NCI-H82 treated with DMSO at 0.1 percent for 48 hours (cell line): ENCODE measurements around the gene GFOD2.
"Not testable (repeated sequence)": the region's sequence is repeated elsewhere in the genome, so short reads cannot be mapped to it uniquely, and the experiment has no call there.

ENCODE experiments used
- DNase-seq: peaks from one replicate; lab custom pipeline; 2025; ENCODE audit not compliant: unreplicated experiment; lab: John Stamatoyannopoulos, UW

Gene GFOD2

GRCh38 chr16:67707210-67707609, 11.9 kb downstream of the GFOD2 start:
- DNase-seq, result no peak

DNA sequence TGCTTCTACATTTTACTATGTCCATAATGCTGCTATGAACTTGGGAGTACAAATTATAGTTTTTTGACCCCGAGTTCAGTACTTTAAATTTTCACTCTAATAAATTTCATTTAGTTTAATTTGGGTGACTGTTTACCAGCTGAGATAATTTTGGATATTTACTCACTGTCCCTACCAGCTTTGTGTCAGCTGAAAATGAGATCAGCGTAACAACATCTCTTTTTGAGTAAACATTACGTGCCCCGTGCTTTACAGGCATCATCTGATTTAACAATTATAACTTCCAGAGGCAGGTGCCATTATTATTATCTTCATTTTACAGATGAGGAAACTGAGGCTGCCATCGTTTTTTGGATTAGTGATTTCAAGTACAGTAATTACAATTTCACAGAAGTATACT, 15.0 kb downstream of the GFOD2 start:
- no peak for DNase-seq

DNA sequence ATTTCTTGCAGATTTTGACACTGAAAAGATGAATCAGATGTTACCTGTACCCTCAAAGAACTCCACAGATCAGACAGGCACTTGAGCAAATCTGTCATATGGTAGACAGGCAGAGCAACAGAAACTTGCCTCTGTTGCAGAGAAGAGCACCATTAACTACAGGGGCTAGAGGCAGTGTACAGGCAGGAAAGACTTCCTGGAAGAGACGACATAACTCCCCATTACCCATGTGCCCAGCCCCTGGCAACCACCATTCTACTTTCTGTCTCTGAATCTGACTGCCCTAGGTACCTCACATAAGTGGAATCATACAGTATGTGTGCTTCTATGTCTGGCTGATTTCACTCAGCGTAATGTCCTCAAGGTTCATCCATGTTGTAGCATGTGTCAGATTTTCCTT, 15.5 kb downstream of the GFOD2 start:
- no peak for DNase-seq

- no peak for DNase-seq
These were observed 17.0 kb downstream of the GFOD2 start for GRCh38 chr16:67702130-67702529.

GRCh38 chr16:67701420-67701819, 17.7 kb downstream of the GFOD2 start:
- no peak for DNase-seq

DNA sequence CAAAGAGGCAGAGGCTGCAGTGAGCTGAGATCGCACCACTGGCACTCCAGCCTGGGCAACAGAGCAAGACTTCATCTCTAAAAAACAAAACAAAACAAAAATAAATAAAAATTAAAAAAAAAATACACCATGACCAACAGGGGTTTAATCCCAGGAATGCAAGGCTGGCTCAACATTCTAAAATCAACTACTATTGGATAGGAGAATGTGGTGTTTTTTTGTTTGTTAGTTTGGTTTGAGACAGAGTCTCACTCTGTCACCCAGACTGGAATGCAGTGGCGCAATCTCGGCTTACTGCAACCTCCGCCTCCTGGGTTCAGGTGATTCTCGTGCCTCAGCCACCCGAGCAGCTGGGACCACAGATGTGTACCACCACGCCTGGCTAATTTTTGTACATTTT, 19.9 kb downstream of the GFOD2 start:
- no peak for DNase-seq

- DNase-seq, result no peak
These were observed 21.5 kb downstream of the GFOD2 start for GRCh38 chr16:67697422-67698185.

DNA sequence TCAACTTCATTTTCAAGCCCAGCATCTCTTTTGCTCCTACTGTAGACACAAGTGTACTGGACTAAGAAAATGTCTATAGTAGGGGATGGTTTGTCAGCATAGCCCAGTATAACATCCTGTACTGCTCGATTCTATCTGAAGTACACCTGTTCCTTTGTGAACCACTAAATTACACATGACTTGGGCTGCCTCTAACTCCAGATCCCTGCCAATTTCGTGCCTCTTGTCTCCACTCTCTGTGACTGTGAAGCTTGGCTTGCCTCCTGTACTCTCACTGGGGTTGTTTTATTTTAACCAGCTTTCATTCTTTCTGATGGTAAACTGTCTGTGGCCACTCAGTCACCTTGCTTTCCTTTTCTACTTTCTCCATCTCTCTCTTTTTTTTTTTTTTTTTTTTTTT, 24.5 kb downstream of the GFOD2 start:
- no peak for DNase-seq

- not testable (repeated sequence) for DNase-seq
These were observed 25.4 kb downstream of the GFOD2 start for GRCh38 chr16:67693517-67694285.

DNA sequence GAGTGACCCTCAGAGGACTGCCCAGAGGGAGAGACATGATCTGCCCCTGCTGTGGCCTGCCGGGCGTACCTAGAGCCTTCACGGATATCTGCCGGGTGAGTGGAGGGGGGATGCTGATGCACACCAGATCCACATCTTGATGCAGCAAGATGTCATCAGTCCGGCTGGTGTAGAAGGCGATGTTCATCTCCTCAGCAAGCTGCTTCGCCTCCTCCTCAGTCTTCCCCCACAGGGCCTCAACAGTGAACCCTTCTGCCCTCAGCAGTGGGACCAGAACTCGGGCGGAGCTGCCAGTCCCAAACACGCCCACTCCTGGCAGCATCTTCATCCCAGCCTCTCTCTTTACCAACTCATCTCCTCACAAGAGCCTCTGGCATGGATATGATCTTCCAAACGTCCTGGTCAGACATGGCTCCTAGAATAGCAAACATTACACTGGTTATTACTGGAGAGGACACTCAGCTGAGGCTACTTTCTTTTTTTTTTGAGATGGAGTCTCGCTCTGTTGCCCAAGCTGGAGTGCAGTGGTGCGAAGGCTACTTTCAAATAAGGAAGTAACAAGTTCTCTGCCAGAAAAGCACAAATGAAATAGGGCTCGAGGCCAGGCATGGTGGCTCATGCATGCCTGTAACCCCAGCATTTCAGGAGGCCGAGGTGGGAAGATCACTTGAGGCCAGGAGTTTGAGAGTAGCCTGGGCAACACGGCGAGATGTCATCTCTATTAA, 33.6 kb downstream of the GFOD2 start:
- DNase-seq, result no peak

- DNase-seq, result no peak
These were observed 35.3 kb downstream of the GFOD2 start for GRCh38 chr16:67683767-67684166.

DNA sequence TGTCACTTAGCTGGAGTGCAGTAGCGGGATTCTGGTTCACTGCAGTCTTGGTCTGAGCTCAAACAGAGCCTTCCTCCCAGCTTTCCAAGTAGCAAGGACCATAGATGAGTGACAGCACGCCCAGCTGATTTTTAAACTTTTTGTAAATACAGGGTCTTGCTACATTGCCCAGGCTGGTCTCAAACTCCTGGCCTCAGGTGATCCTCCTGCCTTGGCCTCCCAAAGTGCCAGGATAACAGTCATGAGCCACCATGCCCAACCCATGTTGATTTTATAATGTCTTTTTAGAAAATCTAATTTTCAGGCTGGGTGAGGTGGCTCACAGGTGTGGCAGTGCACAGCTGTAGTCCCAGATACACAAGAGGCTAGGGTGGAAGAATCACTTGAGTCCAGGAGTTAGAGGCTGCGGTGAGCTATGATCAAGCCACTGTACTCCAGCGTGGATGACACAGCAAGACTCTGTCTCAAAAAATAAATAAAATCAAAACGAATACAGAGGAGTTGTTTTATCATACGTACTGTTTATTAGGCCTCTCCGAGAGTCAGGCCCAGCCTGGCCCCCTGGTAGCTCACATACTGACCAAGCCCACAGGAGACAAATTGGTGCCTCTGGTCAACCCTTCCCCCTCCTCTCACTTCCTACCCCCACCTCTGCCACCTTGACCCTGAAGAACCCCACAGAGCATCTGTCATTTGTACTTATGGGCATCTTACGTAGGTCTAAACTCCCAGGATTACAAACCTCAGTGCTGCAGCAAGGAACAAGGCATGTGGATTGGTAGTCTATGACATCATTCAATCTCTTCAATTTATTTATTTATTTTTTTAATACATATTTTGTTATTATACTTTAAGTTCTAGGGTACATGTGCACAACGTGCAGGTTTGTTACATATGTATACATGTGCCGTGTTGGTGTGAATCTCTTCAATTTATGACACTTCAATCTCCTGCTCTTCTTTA, 38.9 kb downstream of the GFOD2 start:
- DNase-seq, result peak; percentile 25

DNA sequence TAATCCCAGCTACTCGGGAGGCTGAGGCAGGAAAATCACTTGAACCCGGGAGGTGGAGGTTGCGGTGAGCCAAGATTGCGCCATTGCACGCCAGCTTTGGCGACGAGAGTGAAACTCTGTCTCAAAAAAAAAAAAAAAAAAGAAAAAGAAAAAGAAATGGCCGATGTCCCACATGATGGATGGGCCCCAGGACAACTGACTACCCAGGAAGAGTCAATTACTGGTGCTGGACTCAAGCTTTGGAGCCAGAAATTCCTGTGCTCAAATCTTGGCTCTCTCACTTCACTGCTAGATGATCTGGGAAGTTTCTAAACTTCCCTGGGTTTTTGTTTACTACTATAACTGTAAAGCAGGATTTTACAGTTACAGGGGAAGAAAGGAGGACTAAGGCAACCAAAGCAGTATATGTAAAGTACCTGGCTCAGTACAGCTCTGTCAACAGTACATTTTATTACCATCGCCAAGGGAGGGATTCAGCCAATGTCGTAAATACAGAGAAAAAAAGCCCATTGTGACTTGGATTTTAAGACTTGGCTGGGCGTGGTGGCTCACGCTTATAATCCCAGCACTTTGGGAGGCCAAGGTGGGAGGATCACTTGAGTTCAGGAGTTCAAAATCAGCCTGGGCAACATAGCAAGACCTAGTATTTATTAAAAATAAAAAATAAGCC, 40.6 kb downstream of the GFOD2 start:
- no peak for DNase-seq

- no peak for DNase-seq
These were observed 41.4 kb downstream of the GFOD2 start for GRCh38 chr16:67677712-67678111.

DNA sequence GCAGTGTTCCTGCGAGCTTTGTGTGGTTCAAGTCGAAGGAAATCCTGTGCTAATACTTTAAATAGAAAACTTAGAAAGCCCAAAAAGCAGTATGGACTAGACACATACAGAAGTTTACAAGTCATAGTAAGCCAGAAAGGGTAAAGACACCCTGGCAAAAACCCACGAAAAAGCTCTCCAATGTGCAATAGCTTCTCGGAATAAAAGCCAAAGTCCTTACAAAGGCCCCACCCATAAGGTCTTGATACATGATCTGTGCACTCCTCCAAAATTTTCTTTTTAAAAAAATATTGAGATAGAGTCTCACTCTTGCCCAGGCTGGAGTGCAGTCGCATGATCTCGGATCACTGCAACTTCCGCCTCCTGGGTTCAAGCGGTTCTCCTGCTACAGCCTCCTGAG, 42.2 kb downstream of the GFOD2 start:
- no peak for DNase-seq

GRCh38 chr16:67676516-67676915, 42.6 kb downstream of the GFOD2 start:
- no peak for DNase-seq

DNA sequence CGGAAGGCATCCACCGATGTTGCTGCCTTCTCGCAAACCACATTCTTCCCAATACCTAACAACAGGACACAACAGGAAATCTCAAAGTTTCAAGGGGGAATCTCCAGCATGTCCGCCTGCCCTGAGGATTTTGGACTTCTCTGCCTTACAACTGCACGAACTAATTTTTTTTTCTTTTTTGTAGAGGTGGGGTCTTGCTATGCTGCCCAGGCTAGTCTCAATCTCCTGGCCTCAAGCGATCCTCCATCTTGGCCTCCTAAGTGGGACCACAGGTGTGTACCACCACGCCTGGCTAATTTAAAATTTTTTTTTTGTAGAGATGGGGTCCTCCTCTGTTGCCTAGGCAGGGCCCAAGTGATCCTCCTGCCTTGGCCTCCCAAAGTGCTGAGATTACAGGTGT, 43.1 kb downstream of the GFOD2 start:
- DNase-seq, result no peak

DNA sequence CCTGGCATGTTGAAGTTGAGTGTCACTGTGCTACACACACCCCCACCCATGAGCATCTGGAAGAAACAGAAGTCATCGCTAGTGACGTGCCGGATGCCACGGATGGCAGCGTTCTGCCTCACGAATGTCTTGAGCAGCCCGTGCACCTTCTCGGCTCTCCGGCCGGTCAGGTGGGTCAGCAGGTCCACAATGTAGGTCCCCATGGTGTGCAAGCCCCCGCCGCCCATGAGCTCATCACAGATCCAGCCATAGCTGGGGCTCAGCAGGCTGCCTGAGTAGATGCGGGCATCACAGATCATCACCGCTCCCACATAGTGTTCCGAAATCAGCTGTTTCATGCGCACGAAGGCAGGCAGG, 43.6 kb downstream of the GFOD2 start:
- no peak for DNase-seq

DNA sequence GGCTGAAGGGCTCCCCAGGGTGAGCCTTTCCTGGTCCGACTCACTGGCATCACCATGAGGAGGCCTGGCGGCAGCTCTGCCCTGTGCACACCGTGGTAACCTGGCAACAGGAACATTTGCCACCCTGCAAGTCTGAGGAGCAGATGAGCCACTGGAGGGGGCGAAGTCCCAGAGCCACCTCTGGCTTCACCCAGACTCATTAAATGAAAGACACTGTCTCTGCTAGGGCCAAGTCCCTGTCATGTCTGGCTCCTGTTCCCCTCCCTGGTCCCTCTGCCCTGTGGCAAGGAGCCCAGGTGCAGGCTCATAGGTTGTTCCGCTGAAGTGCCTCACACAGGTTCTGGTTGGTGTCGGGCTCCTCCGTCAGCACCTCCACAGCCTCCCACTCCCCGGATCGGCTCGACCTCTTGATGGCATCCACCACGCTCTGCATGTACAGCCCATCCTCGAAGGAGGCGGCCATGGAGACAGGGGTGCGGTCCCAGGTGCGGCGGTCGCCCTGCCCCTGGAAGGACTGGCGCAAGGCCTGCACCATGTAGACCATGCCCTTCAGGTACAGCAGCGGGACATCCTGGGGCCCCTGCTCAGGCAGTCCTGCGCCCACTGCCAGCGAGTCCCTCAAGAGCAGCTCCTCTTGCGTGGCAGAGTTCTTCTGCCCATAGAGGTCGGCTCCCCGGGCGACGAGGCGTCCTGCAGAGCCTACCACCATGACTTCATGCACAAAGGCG, 44.1 kb downstream of the GFOD2 start:
- no peak for DNase-seq
